ENCODE measurements around the gene ACIN1.

DNA sequence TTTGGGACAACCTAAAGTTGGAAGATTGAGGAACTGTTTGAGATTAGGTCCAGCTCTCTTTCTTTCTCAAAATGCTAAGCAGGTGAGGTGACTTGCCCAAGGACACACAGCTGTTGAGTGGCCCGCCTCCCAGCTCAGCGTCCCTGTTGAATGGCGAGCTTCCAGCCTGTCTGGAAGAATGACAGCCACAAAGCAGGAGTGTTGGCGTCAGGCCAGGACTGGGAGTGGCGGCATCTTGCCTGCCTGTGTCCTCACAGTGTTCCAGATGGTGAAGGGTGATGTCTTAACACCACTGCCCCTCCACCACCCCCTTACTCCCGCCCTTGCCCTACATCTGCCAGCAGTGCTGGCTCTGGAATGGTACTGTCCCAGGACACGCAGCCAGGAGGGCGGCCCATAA, 28.5 kb upstream of the ACIN1 start:
- TF ChIP-seq EZH2 (IDR thresholded peaks at IDR 0.05; ENCODE audit: low read depth, low read length, severe bottlenecking) (no peak), ATF3 (IDR thresholded peaks at IDR 0.05; ENCODE audit: insufficient read depth, low read depth, low read length) (no peak), NANOG (IDR thresholded peaks at IDR 0.05; ENCODE audit: insufficient read depth, low read depth, low read length, poor library complexity, severe bottlenecking) (no peak), USF2 (IDR thresholded peaks at IDR 0.05; ENCODE audit: low read length) (no peak), POLR2A (IDR thresholded peaks at IDR 0.05; ENCODE audit: control extremely low read depth in 1 of 2, low read depth in 2 of 2, low read length in 2 of 2) (no peak), KDM4A (IDR thresholded peaks at IDR 0.05; ENCODE audit: low read depth, low read length, severe bottlenecking) (no peak), CHD1 (IDR thresholded peaks at IDR 0.05; ENCODE audit: low read depth, low read length) (no peak)
- TF ChIP-seq, protein P1, sequence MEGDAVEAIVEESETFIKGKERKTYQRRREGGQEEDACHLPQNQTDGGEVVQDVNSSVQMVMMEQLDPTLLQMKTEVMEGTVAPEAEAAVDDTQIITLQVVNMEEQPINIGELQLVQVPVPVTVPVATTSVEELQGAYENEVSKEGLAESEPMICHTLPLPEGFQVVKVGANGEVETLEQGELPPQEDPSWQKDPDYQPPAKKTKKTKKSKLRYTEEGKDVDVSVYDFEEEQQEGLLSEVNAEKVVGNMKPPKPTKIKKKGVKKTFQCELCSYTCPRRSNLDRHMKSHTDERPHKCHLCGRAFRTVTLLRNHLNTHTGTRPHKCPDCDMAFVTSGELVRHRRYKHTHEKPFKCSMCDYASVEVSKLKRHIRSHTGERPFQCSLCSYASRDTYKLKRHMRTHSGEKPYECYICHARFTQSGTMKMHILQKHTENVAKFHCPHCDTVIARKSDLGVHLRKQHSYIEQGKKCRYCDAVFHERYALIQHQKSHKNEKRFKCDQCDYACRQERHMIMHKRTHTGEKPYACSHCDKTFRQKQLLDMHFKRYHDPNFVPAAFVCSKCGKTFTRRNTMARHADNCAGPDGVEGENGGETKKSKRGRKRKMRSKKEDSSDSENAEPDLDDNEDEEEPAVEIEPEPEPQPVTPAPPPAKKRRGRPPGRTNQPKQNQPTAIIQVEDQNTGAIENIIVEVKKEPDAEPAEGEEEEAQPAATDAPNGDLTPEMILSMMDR (IDR thresholded peaks at IDR 0.05; ENCODE audit: control extremely low read depth in 1 of 3, insufficient read depth in 1 of 3, low read depth in 1 of 3, low read length in 3 of 3): no peak
